ENCODE data around the gene MTMR3.

GRCh38 chr22:29983296-29983917 is 100.4 kb downstream of the MTMR3 start:
- TF ChIP-seq POLR2AphosphoS5 (IDR thresholded peaks at IDR 0.05; ENCODE audit: low read depth, low read length) (no peak), REST (IDR thresholded peaks at IDR 0.05; ENCODE audit: insufficient read depth in 1 of 2, low read depth in 2 of 2, low read length in 2 of 2) (no peak), SIN3A (IDR thresholded peaks at IDR 0.05; ENCODE audit: borderline replicate concordance, insufficient read depth, low read length) (no peak)

All from PFSK-1 (cell line).